NCI-H82 treated with DMSO at 0.1 percent for 48 hours (cell line): Measurements from ENCODE around the gene SLC22A13.

ENCODE experiments used
- DNase-seq: peaks from one replicate; lab custom pipeline; 2025; ENCODE audit not compliant: unreplicated experiment; lab: John Stamatoyannopoulos, UW

SLC22A13 gene

DNA sequence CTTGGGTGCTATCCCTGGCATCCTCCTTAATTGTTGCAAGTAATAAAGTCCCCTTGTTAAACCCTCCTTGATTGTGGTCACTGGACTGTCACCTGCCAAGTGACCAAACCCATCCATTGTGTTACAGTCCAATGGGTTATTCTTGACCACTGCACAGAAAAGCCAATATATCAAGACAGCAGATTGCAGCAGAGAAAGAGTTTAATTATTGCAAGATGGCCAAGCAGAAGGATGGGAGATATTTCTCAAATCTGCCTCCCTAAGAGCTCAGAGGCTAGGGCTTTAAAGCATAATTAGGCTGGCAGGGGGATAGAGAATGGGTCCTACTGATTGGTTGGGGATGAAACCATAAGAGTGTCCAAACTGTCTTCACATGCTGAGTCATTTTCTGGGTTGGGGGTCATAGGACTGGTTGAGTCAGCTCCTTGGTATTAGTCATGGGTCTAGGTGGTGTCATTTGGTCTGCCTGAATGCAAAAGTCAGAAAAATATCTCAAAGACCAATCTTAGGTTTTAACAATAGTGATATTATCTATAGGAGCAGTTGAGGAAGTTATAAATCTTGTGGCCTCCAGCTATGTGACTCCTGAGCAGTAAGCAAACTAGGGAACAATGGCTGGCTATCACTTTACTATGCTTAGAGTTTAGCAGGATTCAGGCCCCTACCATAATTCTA lies 61.9 kb downstream of the SLC22A13 start:
- no peak for DNase-seq
